HG03175 (cell line): ENCODE measurements around the gene MMP21.

Source experiments
- ATAC-seq: cut with Tn5 transposase; IDR thresholded peaks from one replicate; pipeline ENCODE4 v1.9.1; 2021; ENCODE audit warnings: mild to moderate bottlenecking, moderate library complexity; ENCODE audit not compliant: unreplicated experiment

Gene MMP21

GRCh38 chr10:125775491-125776106 lies at the start of gene MMP21:
TSS of gene MMP21 (minus strand) at chr10:125775821. CDS start at chr10:125775821, 0 bp downstream.
- ATAC-seq = no peak

- ATAC-seq = no peak
These were observed 49.1 kb upstream of the MMP21 start for GRCh38 chr10:125824736-125825135.

- peak; percentile 1 for ATAC-seq
These were observed 48.1 kb upstream of the MMP21 start for GRCh38 chr10:125823663-125824251.

GRCh38 chr10:125822878-125823662 lies 47.4 kb upstream of the MMP21 start, which contains the start of the genes BCCIP and UROS:
TSS of gene BCCIP (plus strand) at chr10:125823546. CDS start at chr10:125823558, 12 bp downstream.
TSS of gene UROS (minus strand) at chr10:125823258. CDS start at chr10:125816499, 6,759 bp downstream.
- ATAC-seq = peak; percentile 76

- ATAC-seq = peak; percentile 66
These were observed 45.1 kb upstream of the MMP21 start for GRCh38 chr10:125820701-125821100.

GRCh38 chr10:125817337-125817946 lies 41.8 kb upstream of the MMP21 start:
- no peak for ATAC-seq

- no peak for ATAC-seq
These were observed 40.9 kb upstream of the MMP21 start for GRCh38 chr10:125816548-125816947.

GRCh38 chr10:125815764-125816163 lies 40.1 kb upstream of the MMP21 start:
- no peak for ATAC-seq

- no peak for ATAC-seq
These were observed 36.6 kb upstream of the MMP21 start for GRCh38 chr10:125812128-125812750.

GRCh38 chr10:125811251-125811650 lies 35.6 kb upstream of the MMP21 start:
- no peak for ATAC-seq

GRCh38 chr10:125808047-125808446 lies 32.4 kb upstream of the MMP21 start:
- no peak for ATAC-seq

GRCh38 chr10:125802739-125803138 lies 27.1 kb upstream of the MMP21 start:
- ATAC-seq = no peak

- ATAC-seq = no peak
These were observed 26.5 kb upstream of the MMP21 start for GRCh38 chr10:125802131-125802530.

GRCh38 chr10:125801574-125801973 lies 26.0 kb upstream of the MMP21 start:
- no peak for ATAC-seq

GRCh38 chr10:125799451-125800182 lies 24.0 kb upstream of the MMP21 start:
- no peak for ATAC-seq

- no peak for ATAC-seq
These were observed 22.5 kb upstream of the MMP21 start for GRCh38 chr10:125797994-125798662.

- no peak for ATAC-seq
These were observed 21.8 kb upstream of the MMP21 start for GRCh38 chr10:125797424-125797823.

GRCh38 chr10:125795637-125796190 lies 20.1 kb upstream of the MMP21 start:
- no peak for ATAC-seq

GRCh38 chr10:125795128-125795527 lies 19.5 kb upstream of the MMP21 start:
- no peak for ATAC-seq
